ENCODE results near the gene NHLRC1.

- TF ChIP-seq CTCF (IDR thresholded peaks at IDR 0.05) (no peak), POLR2A (IDR thresholded peaks at IDR 0.05) (no peak)
Observed at GRCh38 chr6:18161431-18161830, 39.0 kb upstream of the NHLRC1 start.

All from testis (tissue), 2 donors.